ENCODE measurements around the gene SLC46A2.

GRCh38 chr9:112850840-112851239, 39.8 kb downstream of the SLC46A2 start:
- no peak for TF ChIP-seq POLR2AphosphoS5 (IDR thresholded peaks at IDR 0.05)
- no peak for TF ChIP-seq CTCF (IDR thresholded peaks at IDR 0.05)

Data from suprapubic skin (tissue), 3 donors.